IMR-90 (cell line): ENCODE measurements around the gene EFHC1.

Source experiments
- BHLHE40 ChIP-seq: fragments of 150-350 bp; IDR thresholded peaks from 2 replicates; pipeline ENCODE4 v1.6.1; 2016; ENCODE audit warnings: mild to moderate bottlenecking, low read depth, low read length
- CEBPB ChIP-seq: IDR thresholded peaks from 2 replicates; pipeline ENCODE4 v1.6.1; 2012; ENCODE audit warnings: low read depth, low read length, improper control_type of control experiment
- CHD1 ChIP-seq: IDR thresholded peaks from 2 replicates; pipeline ENCODE4 v1.6.1; 2012; ENCODE audit warnings: low read depth, low read length, improper control_type of control experiment
- FOS ChIP-seq: fragments of 150-350 bp; IDR thresholded peaks from 2 replicates; pipeline ENCODE4 v1.6.1; 2016; ENCODE audit warnings: low read depth, low read length
- MAFK ChIP-seq: IDR thresholded peaks from 2 replicates; pipeline ENCODE4 v1.6.1; 2012; ENCODE audit warnings: low read depth, low read length, improper control_type of control experiment
- MAZ ChIP-seq: IDR thresholded peaks from 2 replicates; pipeline ENCODE4 v1.6.1; 2012; ENCODE audit warnings: low read depth, mild to moderate bottlenecking, low read length, improper control_type of control experiment, moderate library complexity, borderline replicate concordance
- MXI1 ChIP-seq: IDR thresholded peaks from 2 replicates; pipeline ENCODE4 v1.6.1; 2012; ENCODE audit warnings: low read depth, mild to moderate bottlenecking, low read length, moderate library complexity, borderline replicate concordance
- POLR2A ChIP-seq: IDR thresholded peaks from 2 replicates; pipeline ENCODE4 v1.6.1; 2012; ENCODE audit warnings: mild to moderate bottlenecking, low read depth, low read length
- RAD21 ChIP-seq: IDR thresholded peaks from 2 replicates; pipeline ENCODE4 v1.6.1; 2012; ENCODE audit warnings: low read length, improper control_type of control experiment
- RCOR1 ChIP-seq: IDR thresholded peaks from 2 replicates; pipeline ENCODE4 v1.6.1; 2012; ENCODE audit warnings: mild to moderate bottlenecking, low read length, improper control_type of control experiment; ENCODE audit not compliant: insufficient replicate concordance
- RFX5 ChIP-seq: IDR thresholded peaks from 2 replicates; pipeline ENCODE4 v1.8.0; 2012; ENCODE audit warnings: low read depth, mild to moderate bottlenecking, low read length, moderate library complexity
- SMC3 ChIP-seq: fragments of 150-350 bp; IDR thresholded peaks from 2 replicates; pipeline ENCODE4 v1.6.1; 2016; ENCODE audit warnings: low read depth, mild to moderate bottlenecking, antibody characterized with exemption, low read length, moderate library complexity
- TF ChIP-seq, protein P1 (sequence below): conservative IDR thresholded peaks from 2 replicates; pipeline ENCODE4 v1.5.1; 2012; ENCODE audit warnings: mild to moderate bottlenecking, low read depth, low read length, improper control_type of control experiment
- TF ChIP-seq, protein P2 (sequence below): fragments of 150-350 bp; IDR thresholded peaks from 2 replicates; pipeline ENCODE4 v1.6.1; 2017; ENCODE audit warnings: mild to moderate bottlenecking, antibody characterized with exemption, low read length, low read depth

DNA sequence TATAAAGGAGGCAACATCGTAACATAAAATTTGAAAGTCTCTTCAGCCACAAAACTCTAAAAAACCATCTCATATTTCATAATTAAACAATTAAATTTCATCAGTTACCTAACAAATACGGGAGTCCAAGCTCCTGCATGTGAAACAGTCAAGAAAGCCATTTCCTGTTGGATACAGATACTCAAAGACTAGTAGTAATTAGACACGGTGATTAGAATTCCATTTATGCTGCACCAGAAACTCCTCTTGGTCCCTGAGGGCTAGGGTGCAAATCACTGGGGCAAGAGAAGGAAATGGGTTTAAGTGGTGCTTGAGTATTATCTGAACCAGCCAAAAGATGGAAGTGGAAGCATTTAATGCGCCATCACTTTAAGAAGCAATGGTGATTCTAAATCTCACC lies 129.3 kb downstream of the EFHC1 start:
- TF ChIP-seq, protein P1, sequence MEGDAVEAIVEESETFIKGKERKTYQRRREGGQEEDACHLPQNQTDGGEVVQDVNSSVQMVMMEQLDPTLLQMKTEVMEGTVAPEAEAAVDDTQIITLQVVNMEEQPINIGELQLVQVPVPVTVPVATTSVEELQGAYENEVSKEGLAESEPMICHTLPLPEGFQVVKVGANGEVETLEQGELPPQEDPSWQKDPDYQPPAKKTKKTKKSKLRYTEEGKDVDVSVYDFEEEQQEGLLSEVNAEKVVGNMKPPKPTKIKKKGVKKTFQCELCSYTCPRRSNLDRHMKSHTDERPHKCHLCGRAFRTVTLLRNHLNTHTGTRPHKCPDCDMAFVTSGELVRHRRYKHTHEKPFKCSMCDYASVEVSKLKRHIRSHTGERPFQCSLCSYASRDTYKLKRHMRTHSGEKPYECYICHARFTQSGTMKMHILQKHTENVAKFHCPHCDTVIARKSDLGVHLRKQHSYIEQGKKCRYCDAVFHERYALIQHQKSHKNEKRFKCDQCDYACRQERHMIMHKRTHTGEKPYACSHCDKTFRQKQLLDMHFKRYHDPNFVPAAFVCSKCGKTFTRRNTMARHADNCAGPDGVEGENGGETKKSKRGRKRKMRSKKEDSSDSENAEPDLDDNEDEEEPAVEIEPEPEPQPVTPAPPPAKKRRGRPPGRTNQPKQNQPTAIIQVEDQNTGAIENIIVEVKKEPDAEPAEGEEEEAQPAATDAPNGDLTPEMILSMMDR, result no peak
- no peak for TF ChIP-seq POLR2A
- no peak for TF ChIP-seq SMC3
- no peak for TF ChIP-seq MAFK
- TF ChIP-seq RFX5, result no peak
- no peak for TF ChIP-seq RAD21
- TF ChIP-seq CHD1, result no peak
- no peak for TF ChIP-seq BHLHE40
- TF ChIP-seq MAZ, result no peak
- no peak for TF ChIP-seq FOS
- TF ChIP-seq, protein P2, sequence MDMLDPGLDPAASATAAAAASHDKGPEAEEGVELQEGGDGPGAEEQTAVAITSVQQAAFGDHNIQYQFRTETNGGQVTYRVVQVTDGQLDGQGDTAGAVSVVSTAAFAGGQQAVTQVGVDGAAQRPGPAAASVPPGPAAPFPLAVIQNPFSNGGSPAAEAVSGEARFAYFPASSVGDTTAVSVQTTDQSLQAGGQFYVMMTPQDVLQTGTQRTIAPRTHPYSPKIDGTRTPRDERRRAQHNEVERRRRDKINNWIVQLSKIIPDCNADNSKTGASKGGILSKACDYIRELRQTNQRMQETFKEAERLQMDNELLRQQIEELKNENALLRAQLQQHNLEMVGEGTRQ, result no peak
- no peak for TF ChIP-seq CEBPB
- TF ChIP-seq RCOR1, result no peak
- TF ChIP-seq MXI1, result no peak
